GM18526 (cell line): ENCODE results near the gene GPR34.

ENCODE experiments used
- POLR2A ChIP-seq: IDR thresholded peaks from 3 replicates; pipeline ENCODE4 v1.6.1; 2011; ENCODE audit not compliant: insufficient read length; ENCODE audit errors: extremely low read depth

The GPR34 gene

DNA sequence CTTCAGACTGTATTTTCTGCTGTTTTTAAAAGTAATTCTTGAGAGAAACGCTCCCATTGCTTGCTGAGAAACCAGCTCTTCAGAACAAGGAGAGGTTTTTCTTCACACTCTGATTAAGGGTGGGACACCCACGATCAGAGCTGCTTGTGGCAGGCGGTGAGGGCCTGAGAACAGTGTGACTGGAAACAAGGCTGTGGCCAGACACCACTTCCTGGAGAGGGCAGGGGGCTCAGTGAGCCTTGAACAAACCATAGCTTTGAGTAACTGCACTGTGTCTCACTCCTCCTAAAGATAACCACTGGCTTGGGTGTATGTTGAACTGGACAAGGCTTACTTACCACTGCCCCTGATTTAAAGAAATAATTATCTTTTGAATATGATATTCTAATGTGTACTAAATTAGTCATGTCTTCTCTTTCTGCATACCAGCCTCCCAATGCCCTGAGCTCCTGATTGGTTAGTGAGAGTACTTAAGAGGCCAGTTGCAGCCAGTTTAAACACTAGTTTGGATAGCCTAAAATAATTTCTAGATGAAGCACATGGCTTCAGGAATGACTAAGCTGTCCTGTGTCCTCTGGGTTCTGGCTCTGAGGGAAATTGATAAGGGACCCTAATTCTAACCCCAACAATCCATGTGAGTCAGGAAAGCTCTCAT is 31.5 kb downstream of the GPR34 start:
- no peak for TF ChIP-seq POLR2A

DNA sequence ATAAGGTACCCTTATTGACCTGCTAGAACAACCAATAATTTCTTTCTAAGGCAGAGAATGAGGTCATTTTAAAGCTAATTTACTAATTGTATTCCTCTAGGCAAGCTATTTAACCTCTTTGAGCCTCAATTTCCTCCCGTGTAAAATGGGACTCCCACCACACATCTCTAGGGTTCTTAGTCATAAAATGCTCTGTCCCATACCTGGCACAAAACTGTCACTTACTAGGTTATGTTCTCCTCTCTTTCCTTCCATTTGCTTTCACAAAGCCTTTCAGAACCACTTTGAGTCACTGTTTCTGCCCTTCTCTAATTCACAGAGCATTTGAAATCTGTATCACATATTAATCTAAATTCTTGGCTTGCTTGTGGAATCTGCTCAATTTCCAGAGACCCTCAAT is 32.8 kb downstream of the GPR34 start:
- TF ChIP-seq POLR2A, result no peak

DNA sequence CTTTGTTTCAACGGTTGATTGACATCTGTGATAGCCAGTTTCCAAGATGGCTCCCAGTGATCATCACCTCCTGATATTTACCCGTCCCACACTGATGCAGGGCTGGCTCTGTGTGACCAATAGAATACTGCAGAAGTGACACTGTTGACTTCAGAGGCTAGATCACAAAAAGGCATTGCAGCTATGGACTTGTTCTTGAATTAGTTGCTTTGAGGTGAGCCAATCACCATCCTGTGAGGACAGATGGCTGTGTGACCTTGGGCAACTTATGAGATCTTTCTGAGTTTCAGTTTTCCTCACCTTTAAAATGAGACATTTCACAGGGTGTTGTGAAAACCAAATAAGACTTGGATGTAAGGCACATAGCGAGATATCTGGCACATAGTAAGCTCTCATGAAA is 33.4 kb downstream of the GPR34 start:
- TF ChIP-seq POLR2A, result no peak

DNA sequence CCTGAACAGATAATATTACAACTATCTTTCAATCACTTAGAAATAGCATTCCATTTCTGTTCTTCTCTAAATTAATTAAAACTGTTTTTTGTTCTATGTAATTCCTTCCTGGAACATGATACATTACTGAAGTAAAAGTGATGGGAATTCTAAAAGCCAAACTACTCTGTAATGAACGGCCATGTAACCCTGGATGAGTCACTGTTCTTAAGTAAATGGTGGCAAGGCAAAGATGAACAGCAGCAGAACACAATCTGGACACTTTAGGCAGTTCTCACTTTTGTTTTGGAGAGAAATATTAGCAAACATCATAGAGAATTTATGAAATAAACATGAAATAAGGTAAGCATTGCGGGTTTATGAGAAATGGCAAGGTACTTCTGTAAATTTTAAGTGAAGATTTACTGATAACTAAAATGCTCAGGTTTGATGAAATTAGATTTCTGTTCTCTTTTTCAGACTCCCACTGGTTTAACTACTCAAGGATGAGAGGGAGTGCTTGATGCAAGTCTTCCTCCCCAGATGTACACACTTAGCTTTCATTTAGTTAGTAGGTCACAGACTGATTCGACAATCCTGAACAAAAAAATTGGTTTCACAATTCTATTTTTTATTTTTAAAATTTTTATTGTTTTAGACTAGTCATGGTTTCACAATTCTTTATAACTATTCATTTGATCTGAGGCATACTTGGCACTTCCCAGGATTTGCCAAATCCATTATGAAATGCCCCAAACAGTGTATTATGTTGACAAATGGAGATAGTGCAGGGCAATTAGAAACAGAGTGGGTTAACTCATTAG is 34.2 kb downstream of the GPR34 start:
- no peak for TF ChIP-seq POLR2A

DNA sequence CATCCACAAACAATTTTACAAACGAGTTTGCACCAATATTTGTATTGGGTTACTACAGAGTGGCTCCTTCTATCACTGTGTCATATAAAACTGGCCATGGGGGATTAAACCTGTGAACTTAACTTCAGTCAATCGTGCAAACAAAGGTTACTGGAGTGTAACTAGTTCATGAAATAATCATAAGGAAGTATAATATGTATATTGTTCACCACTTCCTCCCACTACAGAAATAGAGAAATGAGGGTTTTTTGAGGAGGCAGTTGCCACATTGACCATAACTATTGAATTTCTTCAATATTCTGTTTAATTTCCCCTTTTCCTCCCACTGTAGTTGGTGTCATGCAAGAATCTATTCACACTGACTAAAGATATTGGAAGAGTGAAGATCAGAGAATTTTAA is 35.1 kb downstream of the GPR34 start, which contains the start of gene GPR82:
Gene GPR82, plus strand, starts transcription at position 356 of the 400 bp plus-strand sequence. CDS start 2,846 bp downstream, outside the sequence.
- TF ChIP-seq POLR2A, result no peak

DNA sequence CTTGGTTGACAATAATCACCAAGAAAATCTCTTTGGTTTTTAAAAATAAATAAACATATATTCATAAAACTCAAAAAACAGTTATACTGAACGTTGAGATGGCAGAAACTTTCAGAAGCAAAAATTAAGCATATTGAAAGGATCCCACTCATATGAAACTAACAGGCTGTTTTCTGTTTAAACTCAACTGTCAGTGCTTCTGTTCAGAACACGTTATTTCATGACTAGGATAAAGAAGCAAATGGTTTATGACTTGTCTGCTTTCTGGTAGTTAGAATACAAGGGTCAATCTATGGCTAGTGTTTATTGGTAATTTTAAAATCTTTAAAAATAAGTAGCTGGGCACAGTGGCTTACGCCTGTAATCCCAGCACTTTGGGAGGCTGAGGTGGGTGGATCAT is 39.4 kb downstream of the GPR34 start:
- no peak for TF ChIP-seq POLR2A

DNA sequence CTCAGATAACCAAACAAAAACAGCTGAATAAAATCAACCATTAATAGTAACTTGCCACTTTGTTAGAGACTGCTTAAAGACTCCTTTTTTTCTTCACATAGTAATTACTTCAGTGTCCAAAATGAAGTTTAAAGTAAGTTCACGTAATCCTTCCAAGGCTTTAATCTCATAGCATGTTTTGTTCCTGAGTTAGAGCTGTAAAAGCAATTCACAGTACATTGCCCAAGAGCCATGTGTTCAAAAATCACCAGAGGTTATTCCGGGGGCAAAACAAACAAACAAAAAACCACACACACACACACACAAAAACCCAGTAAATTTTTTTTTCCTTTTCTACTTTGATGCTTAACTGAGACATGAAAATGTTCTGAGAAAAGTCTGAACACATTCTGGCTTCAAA is 41.3 kb downstream of the GPR34 start:
- no peak for TF ChIP-seq POLR2A

DNA sequence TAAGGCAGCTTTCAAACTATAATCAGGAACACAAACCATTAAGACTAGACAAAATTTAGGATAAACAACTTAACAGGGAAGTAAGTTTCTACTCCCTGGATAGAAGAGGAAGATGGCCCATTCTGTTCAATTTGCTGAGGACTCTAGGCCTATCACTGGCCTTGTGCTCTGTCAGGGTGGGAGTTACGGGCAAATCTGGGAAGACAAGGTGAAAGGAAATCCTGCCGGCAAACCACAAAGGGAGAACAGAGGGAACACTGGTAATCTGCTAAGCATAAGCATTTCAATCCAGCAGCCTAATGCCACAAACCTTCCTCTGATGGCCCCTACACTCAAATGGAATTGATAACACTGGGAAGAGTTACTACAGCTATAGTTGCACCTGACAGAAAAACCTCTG is 43.5 kb downstream of the GPR34 start:
- TF ChIP-seq POLR2A, result no peak

DNA sequence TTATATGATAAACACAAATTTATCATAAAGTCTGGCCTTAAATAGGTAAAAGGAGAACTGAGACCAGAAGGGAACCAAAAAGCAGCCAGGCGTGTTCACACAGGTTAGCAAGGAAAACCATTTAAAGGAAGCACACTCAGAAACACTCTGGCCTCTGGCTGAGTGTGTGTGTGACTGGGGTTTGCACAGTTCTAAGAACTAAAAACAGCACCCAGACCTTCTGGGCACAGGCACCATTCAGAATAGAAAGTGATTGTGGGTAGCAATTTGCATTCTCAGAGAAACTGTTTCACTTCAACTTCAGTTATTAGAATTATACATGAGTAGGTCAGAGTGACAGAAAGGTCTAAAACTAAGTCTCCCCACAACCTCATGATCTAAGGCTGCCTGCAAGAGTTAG is 45.2 kb downstream of the GPR34 start:
- TF ChIP-seq POLR2A, result no peak

DNA sequence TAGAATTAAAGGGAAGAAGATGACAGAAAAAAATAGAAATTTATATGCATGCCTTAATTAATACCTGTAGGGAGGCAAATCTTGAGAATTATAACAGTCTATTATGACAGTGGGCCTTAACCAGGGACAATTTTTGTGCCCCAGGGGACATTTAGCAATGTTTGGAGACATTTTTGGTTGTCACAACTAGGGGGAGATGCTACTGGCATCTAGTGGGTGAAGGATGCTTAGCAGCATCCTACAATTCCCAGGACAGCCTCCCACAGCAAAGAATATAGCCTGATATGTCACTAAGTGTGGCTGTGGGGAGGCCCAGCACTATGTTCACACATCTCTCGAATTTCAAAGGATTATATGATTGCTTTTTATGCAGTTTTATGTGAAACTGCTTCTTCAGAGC is 45.8 kb downstream of the GPR34 start:
- TF ChIP-seq POLR2A, result no peak

DNA sequence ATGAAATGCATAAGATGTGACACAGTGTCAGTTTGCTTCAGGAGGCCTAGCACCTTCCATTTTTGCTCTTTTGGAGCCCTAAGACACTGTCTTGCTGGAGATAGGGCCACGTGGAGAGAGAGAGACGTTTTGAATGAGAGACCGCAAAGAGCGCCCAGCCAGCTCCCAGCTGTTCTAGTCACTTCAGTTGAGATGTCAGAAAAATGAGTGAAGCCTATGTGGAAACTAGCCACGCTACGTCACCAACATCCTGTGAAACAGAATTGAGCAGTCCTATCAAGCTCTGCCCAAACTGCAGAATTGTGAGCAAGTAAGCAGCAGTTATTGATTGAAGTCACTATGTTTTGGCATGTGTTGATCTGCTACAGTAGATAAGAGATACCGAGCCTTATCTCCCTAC is 48.3 kb downstream of the GPR34 start:
- TF ChIP-seq POLR2A, result no peak

DNA sequence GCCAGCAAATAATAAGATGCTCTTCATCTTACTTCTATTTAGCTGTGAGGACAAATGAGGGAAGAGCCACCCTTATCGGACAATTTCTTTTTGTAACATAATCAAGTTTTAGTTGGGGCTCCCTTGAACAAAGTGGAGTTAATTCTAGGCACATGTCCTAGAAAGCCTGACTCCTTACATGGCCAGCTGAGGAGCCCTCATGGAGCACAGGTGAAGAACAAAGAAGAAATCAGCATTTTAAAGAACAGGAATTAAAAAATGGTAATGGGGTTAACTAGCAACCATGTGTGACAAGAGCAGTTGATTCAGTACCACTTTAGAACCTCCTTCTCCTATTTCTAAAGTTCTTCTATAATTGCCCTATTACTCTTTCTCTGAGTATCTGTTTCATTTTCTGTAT is 51.1 kb downstream of the GPR34 start:
- TF ChIP-seq POLR2A, result no peak
